GM19240 (cell line): ENCODE measurements around the gene SOX5.
"Not testable (repeated sequence)": the region's sequence is repeated elsewhere in the genome, so short reads cannot be mapped to it uniquely, and the experiment has no call there.

Experiments
- DNase-seq: peaks from one replicate; pipeline ENCODE4 v3.0.0; 2011; ENCODE audit warnings: low spot score; ENCODE audit not compliant: insufficient read length

Gene SOX5

DNA sequence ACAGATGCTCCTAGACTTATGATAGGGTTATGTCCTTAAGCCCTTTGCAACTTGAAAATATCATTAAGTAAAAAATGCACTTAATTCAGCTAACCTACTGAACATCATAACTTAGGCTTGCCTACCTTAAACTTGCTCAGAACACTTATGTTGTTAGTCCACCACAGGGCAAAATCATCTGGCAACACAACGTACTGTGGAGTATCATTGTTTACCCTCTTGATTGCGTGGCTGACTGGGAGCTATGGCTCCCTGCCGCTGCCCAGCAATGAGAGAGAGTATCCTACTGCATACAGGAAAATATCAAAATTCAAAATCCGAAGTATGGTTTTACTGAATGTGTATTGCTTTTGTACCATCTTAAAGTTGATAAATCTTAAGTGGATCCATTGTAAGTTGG is 105.5 kb downstream of the SOX5 start:
- DNase-seq = no peak

DNA sequence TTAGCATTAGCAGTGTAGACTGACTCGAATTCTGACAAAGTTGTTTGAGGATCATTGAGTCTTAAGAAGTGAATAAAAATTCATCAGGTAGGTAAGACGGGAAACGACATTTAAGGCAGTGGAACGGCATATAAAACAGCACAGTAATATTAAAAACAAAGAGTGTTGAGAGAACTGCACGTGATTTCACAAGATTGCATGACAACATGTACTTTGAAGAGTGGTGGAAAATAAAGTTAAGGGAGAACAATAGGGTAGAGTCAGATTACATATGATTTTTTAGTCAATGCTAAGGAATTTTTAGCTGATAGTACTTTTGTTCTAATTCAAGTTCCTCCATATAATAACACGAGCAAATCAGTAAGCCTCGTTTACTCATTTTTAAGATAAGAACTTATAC is 115.4 kb downstream of the SOX5 start:
- no peak for DNase-seq

DNA sequence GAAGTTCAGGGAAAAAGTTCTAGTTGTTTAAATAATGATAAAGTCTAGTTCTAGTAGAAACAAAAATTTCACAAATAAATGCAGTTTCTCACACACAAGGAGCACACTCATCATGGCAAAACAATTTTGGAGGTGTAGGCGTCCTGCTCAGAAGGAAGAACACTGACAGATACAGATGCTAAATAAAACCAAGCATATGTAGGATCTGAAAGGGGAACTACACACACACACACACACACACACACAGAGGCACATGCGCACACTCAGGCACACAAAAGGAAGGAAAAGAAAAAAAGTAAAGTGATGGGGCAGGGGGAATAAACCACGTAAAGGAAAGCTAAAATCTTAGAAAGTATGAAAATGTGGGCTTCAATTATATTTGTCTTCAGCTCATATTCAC is 117.7 kb downstream of the SOX5 start:
- no peak for DNase-seq

DNA sequence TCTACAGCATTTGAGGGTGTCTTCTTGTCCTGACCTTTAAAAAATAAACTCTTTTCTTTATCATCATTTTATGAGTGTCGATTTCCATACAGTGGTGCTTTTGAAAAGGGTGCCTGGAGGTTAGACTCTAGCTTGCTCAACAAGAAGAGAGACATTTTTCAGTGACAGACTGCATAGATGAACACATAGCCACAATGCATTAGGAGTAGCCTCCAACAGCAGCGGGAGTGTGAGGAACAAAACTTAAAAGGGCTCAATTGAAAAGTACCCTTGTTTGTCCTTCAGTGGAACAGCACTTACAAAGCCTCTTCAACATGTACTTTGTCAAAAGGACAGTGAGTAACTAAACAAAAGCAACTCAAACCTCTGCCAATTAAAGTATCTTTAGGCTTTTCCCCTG is 119.3 kb downstream of the SOX5 start:
- DNase-seq = no peak

DNA sequence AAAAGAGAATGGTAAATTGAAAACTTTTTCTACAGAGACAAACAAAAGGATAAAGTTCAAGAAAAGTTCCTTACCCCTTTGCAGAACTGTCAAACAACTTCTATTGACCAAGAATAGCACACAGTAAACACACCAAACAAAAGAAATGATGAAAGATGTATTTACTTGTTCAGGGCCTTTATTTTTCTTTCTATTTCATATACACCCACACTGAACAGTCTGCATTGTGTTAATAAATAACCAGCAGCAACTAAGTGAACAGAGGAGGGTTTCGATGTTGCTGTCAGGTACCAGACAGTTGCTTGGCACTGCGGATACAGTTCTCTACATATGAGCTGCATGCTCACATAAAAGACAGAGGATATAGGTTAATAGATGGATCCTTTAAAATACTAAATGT is 122.1 kb downstream of the SOX5 start:
- no peak for DNase-seq

DNA sequence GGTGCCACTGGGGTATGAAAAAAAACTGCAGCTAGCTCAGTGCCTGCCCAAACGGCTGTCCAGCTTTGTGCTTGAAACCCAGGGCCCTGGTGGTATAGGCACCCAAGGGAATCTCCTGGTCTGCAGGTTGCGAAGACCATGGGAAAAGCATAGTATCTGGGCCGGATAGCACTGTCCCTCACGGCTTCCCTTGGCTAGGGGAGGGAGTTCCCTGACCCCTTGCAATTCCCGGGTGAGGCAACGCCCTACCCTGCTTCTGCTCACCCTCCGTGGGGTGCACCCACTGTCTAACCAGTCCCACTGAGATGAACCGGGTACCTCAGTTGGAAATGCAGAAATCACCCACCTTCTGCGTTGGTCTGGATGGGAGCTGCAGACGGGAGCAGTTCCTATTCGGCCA is 124.3 kb downstream of the SOX5 start:
- not testable (repeated sequence) for DNase-seq

DNA sequence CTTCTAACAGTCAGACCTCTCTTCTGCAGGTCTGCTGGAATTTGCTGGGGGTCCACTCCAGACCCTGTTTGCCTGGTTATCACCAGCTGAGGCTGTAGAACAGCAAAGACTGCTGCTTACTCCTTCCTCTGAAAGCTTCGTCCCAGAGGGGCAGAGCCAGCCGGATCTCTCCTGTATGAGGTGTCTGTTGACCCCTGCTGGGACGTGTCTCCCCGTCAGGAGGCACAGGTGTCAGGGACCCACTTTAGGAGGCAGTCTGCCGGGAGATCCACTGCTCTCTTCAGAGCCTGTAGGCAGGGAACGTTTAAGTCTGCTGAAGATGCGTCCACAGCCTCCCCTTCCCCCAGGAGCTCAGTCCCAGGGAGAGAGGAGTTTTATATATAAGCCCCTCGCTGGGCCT is 125.1 kb downstream of the SOX5 start:
- DNase-seq = no peak

DNA sequence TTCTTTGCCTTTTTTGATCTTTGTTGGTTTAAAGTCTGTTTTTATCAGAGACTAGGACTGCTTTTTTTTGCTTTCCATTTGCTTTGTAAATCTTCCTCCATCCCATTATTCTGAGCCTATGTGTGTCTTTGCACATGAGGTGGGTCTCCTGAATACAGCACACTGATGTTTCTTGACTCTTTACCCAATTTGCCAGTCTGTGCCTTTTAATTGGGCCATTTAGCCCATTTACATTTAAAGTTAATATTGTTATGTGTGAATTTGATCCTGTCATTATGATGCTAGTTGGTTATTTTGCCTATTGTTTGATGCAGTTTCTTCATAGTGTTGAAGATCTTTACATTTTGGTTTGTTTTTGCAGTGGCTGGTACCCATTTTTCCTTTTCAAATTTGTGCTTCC is 126.6 kb downstream of the SOX5 start:
- DNase-seq = not testable (repeated sequence)

DNA sequence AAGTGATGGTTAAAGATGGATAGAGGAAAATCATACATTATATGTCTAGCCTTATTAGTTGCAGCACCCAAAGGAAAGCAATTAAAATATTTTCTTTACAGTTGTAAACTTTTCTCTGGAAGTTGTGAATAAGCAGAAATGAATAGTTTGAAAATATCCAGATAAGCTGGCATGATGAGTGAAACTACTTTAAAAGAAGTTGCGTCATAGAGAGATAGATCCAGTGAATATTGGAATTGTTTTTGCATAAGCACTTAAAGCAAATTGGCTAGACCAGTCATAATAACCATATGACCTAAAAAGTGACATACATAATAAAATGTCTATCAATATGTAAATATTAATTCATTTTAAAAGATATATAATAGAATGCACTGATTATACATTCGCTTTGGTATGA is 132.1 kb downstream of the SOX5 start:
- no peak for DNase-seq

DNA sequence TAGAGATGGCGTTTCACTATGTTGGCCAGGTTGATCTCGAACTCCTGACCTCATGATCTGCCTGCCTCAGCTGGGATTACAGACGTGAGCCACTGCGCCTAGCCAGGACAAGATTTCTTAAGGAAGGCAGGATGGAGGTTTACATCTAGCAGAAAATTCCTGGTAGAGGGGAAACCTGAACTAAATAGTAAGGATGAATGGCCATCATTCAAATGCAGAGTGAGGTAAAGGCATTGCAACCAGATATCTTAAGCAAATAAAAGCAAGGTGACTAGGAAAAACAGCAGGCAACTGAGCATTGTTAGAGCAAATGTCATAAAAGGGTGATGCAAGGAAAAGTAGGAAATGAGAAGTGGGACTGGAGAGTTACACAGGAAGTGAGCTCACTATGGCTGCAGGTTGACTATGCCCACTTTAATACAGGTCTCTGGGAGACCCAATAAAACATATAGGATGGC is 133.0 kb downstream of the SOX5 start:
- DNase-seq = no peak

DNA sequence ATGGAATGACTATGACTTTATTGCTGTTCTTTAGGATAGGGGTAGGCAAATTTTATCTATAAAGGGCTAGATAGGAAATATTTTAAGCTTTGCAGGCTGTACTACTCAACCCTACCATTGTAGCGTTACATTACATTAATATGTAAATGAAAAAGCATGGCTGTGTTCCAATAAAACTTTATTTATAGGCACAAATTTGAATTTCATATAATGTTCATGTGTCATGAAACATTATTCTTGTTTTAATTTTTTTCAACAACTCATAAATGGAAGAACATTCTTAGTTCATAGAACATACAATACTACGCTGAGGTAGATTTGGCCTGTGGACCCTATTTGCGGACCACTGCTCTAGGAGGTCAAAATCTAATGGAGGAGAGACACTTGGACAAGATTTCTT is 133.7 kb downstream of the SOX5 start:
- DNase-seq = no peak

DNA sequence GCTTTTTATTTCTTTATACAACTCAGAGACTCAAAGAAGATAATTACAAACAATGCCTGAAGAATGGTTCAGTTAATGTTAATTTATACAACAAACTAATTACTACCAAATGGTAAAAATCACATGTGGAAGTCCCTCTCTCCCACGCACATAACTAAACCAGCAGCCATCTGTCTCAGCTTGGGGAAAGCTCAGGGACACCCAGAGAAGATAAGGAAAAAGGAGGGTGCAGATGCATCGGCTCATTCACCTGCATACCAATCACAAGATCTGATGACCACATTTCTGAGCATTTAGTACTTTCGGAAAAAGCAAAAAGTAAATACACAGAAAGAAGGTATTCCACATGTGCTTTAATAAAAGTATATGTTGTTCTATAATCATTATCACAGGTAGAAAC is 136.3 kb downstream of the SOX5 start:
- no peak for DNase-seq

DNA sequence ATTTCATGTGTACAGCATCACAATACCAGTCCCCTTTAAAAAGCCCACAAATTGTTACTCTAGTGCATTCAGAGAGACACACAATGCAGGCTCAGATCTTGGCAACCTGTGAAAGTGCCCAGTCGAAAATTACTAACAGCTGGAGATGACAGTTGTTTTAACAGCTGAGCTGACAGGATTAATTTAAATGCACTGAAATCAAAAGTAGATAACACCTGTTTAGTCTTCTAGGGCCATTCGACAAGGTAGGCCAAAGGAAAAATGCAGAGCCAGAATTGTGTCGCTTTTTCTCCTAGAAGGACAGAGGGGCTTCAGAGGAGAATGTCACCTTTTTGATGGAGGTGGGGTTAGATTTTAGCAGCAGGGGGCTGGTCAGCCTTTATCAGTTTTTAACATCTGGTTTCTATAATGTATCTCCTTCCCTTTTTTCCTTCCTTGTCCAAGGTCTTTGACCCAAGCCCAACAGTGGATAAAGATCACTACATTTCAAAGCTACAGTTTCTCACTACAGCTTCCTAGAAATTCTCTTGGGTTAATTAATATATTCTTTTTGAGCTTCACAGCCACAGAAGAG is 139.1 kb downstream of the SOX5 start:
- no peak for DNase-seq

DNA sequence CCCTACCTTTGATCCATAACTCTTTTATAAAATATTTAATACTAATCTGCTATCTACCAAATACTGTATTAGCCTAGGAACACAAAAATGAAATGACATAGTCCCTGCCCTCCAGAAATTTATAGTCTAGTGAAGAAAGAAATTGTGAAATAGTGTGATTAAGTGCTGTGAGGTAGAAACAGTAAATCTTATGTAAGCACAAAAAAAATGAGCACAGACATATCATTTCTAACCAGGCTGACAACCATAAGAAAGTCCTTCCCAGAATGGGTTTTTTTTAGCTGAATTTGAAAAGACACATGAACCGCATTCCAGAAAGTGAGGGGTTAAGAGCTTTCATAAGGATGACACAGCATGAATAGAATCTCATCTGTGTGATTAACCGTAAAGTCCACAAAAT is 145.9 kb downstream of the SOX5 start:
- no peak for DNase-seq

DNA sequence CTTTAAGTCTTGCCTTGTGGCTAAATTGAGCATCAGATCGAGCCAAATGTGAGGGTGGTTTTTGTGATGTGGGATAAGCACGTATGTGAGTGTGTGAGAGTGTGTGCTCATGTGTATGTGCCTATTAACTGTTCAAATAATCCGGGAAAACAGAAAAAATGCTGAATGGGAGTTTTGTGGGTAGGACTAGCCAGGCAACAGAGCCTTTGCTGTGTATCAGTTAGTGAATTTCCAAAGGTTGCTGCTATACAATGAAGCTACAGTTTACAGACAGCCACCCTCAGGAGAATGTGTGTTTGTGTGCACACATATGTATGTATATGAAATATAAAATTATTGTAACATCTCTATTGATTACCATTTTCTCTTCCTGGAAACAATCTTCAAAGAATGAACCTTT is 154.0 kb downstream of the SOX5 start:
- no peak for DNase-seq

DNA sequence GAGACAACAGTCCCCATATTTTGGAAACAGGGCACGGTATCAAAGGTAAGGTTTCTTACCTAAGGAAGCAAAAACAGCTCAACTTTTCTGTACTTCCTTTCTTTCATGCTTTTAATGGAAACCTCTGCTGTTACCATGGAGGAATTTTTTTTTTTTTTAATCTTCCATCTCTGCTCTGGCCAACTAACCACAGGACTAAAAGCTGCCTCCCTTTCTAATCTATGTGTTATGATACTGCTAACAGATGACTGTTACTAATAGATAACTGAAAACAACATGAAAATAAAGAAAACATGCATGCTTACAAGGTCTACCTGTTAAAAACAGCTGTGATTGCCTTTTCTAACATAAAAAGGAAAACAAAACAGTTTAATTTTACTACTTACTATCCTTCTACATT is 168.4 kb downstream of the SOX5 start:
- no peak for DNase-seq

DNA sequence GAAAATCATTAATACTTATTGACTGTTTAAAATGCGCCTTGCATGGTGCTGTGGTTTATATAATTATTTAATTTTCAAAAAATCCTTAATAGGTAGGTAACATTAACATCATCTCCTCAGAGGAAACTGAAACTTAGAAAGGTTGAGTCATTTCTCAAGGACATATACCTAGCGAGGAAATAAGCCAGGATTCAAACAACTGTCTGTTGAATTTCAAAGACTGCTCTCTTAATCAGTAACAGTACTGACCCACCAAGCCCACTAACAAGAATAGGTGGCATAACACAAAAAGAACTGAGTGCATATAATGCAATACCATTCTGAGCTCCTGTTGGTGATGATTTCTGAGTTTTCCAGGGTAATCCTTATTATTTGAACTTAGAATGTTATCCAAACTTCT is 174.3 kb downstream of the SOX5 start:
- no peak for DNase-seq

DNA sequence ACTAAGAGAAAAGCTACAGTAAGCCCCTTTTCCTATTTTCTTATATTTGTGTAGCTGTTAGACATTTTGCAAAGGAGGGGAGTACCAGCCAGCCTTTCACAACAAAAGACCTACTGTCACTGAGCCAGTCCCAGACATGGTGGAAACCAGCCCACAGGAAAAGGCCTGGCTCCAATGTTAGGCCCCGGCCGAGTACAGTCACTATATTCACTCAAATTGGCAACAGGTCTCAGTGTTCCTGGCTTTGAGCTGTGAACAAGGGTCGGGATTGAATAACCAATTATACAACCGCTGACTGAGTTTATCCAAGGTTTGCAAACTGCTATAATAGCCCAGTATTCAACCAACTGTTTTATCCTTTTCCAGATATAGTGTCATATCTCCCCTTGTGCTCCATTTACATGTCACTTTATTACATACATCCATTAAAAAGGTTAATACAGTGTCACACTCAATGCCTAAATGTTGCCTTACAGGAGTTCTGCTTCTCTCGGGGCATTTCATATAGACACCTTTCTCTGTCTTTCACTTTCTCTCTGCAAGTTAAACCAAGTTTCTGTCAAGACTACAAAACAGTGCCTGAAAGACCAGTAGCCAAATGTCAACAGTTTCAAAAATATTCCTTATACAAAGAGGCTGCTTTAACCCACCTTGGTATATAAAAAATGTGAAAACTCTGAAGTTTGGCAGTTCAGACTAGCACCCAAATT is 178.1 kb downstream of the SOX5 start:
- no peak for DNase-seq

DNA sequence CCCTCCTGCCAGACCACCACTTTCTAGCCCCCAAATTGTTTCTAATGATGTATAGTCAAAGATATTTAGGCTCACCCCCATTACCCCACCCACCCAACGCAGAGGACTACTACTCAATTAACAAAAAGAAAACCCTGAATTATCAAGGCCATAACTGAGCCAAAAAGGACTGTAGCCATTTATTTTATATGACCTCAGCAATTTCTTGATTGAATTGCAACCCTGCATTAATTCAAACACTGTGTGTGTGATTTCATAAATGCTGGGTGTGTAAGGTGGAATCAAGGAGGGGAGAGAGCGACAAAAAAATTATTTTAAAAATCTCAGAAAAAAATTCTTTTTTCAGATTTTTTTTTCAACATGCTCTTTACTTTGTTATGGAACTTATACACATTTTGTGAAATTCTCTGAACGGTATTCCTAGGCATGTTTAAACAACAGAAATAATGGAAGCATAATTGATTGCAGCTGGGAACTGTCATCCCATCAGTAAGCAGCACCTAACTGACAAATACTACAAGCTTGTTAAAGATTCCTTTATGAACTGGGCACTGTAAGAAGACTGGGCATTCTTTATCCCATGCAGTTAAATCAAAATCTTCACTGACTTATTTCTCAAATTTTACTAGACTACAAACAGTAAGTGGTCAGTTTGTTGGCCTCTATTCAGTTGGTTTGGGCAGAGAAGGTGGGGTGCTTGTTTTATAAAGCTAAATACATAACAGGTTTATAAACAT is 179.1 kb downstream of the SOX5 start:
- DNase-seq = no peak

DNA sequence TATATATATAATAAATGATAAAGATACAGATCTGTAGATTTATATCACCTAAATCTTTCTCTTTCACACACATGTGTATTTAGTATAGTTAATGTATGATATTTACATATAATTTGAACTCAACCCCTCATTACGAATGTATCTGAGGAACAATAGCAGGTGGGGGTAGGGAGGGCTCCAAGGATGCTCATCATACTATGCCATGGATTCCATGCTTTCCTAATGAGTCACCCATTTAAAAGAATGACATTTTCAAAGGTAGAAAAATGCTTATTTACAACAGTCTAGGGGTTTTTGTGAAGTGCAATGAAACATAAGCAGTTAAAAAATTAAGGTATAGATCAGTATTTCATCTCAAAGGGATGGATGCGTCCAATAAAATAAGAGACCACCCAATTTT is 181.6 kb downstream of the SOX5 start:
- DNase-seq = no peak

DNA sequence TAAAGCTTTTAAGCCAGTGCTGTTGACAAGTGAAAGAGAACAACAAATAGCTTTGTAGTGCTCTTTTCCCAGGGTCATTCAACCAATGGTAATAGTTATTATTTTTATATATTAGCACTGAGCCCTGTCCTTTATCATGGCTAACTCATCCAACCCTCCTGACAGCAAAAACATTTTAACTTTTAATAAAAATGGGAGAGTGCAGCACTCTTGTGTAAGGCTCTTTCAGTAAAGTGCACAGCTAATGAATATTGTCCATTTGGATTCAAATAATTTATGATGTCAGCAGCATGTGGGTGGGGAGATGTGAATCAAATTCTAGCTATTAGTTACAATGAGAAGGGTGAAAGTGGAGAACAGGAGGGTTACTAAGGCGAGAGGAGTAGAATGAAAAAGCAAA is 185.7 kb downstream of the SOX5 start:
- no peak for DNase-seq

DNA sequence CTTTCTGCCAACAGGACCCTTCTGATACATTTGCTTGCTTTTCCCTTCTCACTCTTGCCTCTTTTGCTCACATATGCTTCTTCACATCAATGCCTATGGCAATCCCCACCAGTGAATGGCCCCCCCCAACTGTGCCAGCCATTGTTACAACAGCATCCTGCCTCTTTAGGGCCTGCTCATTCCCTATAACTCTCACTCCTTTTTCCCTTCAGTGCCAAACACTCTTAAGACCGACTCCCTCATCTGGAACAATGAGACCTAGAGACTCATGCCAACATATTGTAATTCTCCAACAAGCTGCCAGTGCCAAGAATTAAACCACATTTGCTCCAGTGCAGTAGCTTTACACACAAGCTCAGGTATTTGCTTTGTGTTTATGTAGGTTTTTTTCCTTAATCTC is 189.0 kb downstream of the SOX5 start:
- DNase-seq = no peak

DNA sequence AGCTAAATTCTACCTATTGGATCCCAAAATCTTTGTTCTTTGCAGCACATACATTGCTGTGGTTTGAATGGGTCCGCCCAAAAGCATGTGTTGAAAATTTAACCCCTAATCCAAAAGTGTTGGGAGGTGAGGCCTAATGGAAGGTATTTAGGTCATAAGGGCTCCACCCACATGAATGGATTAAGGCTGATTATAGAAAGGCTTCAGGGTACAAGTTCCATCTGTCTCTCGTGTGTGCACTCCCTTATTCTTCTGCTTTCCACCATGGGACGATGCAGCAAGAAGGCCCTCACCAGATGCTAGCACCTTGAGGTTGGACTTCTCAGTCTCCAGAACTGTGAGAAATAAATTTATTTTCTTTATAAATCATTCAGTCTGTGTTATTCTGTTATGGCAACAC is 190.9 kb downstream of the SOX5 start:
- no peak for DNase-seq
